Ramos (cell line): ENCODE results near the gene LRMDA.

Experiments used
- in situ Hi-C: fragments of 300-500 bp; cut with MboI; formaldehyde crosslinking; loops from one replicate; pipeline ENCODE4 v1.14.3; 2022; ENCODE audit warnings: low sequenced_read_pairs; ENCODE audit not compliant: unreplicated experiment

LRMDA gene

DNA sequence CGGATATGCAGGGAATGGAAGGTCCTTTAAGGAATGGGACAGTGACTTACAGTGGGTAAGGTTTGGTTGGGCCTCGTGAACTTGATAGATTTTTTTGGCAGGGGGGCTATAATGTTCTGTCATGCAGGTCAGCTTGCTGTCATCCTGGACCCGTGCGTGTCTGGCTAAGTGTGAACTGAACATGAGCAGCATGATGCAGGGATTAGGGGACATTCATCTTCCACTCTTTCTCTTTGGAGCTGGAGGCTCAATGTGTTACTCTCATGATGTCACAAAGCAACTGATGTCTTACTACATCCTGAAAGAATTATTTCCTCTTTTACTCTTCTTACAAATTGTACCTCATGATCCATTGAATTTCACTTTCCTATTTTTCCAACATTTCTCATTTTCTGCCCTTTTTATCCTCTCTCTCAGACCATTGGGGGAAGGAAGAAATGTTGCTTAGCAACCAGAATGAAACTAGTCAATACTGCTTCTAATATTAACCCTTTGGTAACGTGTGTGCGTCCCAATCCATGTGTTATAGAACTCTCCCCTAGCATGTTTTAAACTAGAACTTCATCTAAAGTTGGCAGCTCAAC is 549.1 kb downstream of the LRMDA start:
- in situ Hi-C loops, result no loop called here

DNA sequence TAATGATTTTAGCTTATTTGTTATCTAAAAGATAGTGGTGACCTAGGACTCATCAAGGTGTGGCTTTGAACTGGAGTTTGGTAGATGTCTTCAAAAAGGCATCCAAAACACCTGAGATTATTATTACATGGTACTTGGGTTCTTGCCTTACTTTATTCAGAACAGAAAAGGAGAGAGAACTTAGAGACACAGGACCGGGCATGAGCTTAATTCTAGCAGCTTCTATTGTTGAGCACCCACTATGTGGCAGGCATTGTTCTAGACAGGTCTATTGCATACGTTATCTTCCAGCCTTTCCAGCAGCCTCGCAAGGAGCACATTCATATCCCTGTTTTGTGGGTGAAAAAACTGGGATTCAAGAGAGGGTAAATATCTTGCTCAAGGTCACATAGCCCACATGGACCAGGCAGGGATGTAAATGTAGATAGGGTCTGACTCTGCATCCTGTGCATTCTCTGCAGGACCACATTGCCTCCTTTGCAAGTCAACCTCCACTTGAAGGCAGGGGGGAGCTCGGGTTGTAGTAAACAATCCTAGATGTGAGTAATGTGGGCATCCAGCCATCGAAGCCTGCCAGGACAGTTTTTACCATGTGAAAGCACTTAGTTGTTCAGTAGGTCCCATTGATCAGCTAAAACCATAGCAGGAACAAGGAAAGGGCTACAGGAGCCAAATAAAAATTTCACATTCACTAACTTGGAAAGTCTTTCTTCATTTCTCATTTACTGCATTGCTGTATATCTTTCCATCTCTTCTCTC is 551.4 kb downstream of the LRMDA start:
- in situ Hi-C loops, result no loop called here

DNA sequence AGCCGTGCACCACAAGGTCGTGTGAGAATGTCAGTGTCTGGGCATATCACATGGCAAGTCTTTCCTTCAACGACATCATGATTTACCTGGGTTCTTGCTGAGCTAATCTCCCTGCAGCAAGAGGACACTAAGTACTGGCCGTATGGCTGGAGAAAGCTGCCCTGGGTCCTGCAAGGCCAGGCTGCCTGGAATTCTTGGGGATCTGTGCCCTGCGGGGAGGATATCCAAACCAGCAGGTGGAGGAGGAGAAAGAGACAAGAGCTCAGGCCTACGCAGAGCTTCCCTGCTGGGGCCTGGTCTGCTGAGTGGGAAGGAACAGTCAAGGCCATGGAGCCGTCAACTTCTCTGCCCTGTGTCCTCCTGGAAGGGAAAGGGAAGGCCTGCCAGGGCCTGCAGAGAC is 552.6 kb downstream of the LRMDA start:
- in situ Hi-C loops, result no loop called here

DNA sequence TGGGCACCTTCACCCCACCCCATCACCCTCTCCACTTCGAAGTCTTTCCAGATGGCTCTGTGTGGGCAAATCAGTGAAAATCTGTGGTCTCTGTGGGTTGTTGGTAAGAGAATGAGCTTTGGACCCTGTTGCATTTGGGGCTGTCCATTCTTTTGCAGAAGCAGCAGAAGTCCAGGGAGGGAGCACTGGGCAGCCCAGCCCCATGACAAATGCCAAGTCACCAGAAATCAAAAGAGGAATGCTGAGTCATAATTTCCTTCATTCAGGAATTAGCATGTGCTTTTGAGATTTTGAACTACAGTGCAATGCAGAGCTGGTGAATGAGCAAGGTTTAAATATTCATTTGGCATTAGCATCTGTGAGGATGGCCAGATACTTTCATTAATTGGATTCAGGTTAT is 556.2 kb downstream of the LRMDA start:
- in situ Hi-C loops, result no loop called here

DNA sequence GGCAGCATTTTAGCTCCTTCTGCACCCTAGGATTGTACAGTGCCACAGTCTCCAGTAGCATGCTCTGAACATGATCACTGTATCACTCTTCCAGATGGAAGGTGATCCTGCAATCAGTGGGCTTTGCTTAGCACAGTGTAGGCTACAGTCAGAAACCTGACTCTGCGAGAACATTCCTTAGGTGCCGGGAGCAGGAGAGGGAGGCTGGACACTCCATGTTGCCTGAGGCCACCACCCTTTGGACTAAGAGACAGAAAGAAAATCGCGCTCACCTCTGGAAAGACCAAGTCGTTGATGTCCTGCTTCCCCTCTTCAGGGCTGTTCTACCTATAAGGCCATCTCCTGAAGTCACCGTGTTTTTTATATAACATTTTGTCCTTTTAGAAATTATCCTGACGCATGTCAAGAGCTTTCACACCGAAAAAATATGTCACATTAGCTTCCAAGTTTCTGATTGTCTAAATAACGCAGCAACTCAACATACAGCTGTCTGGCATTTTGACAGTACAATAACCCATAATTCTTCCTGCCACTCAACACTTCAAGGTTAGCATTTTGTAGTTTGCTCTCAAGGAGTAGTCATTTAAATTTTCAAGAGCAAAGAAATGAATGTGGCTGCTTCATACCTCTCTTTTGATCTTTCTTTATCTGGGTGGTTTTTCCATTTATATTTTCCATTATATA is 563.1 kb downstream of the LRMDA start:
- in situ Hi-C loops, result no loop called here

- in situ Hi-C loops, result no loop called here
Observed at GRCh38 chr10:75995041-75995430, 563.6 kb downstream of the LRMDA start.

DNA sequence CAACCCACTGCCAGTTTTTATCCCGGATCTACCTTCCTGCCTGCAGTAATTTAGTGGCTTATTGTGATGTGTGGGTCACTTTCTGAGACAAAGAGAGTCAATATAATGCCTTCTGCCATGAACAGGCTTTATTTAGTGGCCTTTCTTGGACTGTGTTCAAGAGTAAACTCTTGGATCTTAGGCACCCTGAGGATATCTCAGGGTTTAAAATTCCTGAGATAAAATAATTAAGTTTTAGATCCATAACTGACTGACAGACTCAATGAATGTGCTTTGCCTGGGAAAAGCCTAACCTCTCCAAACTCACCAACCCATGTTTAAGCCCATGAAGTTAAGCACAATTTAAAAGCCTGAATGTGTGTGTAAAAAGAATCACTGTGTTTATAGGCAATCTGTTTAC is 564.3 kb downstream of the LRMDA start:
- in situ Hi-C loops, result no loop called here

GRCh38 chr10:75999001-75999400 is 567.6 kb downstream of the LRMDA start:
- in situ Hi-C loops, result no loop called here

DNA sequence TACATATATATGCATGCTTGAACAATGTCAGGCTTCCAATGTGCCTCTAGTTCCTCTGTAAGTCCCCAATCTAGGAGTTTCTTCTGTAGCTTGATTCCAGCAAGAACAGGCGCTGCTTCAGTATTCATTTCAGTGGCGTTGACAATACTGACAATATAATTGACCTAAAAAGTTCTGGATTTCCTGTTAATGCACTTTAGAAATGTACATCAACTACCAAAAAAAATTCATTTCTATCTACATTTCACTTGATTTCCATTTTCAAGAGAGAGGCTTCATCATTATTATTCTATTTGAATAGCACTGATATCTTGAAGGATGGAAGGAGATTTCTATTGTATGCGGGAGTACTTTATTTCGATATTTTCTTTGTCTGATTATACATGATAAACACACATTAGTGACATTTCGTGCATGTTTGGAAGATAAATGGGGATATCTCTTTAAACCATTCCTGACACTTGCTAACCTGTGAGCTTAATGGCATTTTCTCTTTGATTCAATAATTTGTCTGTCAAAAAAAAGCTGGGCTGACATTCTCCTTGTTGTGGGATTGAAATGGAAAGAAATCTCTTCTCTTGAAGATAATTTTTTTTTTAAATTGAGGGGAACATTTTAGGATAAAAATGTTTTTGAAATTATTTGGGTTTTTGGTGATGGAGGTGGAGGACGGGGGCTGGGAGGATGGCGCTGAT is 568.2 kb downstream of the LRMDA start:
- in situ Hi-C loops, result no loop called here

DNA sequence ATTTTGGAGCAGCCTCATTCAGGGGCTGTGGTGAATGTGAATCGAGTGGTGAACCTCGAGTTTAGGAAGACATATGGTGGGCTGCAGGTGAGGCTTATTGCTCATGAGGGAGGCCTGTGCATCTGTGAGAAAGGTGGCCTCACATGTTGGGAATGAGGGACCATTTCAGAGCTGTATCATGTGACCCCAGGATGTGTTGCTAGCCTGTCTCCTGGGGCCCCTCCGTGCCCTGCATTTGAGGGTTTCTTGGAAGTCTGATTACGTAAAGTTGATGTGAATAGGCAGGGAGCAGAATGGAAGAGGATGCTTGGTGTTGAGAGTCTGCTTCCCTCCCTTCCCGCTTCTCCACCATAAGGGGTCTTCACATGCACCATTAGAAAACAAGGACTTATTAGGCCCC is 569.1 kb downstream of the LRMDA start:
- in situ Hi-C loops, result no loop called here

GRCh38 chr10:76001019-76001418 is 569.6 kb downstream of the LRMDA start:
- in situ Hi-C loops, result no loop called here

DNA sequence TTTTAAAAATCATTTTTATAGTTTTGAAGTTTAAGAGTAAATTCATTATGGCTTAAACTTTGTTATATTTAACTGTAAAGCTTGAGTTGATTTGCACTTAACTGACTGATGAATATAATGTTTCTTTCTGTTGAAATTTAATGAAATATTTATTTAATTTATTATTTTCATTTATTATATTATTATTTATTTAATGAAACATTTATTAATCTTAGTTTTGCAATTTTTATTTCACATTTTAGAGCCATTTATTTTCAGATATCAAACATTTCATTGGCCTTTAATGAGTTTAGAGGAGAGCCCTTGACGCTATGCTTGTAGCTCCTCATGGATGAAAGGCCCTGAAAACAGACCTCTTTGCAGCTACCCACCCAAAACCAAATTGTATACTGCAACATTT is 570.0 kb downstream of the LRMDA start:
- in situ Hi-C loops, result no loop called here

GRCh38 chr10:76002262-76002854 is 570.9 kb downstream of the LRMDA start:
- in situ Hi-C loops, result no loop called here

- in situ Hi-C loops, result no loop called here
Observed at GRCh38 chr10:76007667-76008181, 576.3 kb downstream of the LRMDA start.

GRCh38 chr10:76009531-76009930 is 578.1 kb downstream of the LRMDA start:
- in situ Hi-C loops, result no loop called here

GRCh38 chr10:76010703-76011102 is 579.3 kb downstream of the LRMDA start:
- in situ Hi-C loops, result no loop called here

DNA sequence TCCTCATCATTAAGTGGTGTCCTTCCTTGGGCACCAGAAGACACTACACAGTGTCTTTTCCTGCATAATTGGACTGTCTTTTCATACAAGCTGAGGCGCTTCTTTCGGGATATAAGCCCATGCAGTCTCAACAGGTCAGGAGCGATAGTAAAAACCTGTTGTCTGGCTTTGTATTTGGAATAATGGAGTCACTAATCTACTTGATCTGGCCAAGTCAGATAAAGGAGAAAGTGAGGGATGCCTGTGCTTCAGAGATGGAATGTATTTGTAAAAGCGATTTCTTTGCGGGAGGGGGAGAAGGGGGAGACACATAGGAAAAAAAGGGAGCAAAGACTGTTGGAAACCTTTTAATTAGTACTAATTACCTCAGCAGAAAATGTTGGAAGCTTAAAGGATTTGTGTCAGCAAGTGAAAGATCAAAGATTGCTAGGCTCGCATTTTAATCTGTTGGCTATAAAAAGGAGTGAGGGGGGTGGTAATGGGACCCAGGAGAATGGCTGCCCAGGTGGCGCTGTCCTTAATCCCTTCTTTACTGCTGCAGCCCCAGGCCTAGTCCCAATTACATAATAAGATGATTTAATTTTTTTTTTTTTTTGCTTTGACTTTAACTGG is 581.4 kb downstream of the LRMDA start:
- in situ Hi-C loops, result no loop called here

- in situ Hi-C loops, result no loop called here
Observed at GRCh38 chr10:76015245-76015644, 583.8 kb downstream of the LRMDA start.

- in situ Hi-C loops, result no loop called here
Observed at GRCh38 chr10:76017026-76017732, 585.8 kb downstream of the LRMDA start.
